ENCODE data around the gene CEP290. TPM values are rescaled to one million over a fixed set of nuclear protein-coding genes. Genes with fewer than 3 reads are reported as not detected.

CEP290 gene
- total and polyA plus RNA-seq, 2 of the 13 experiments (the other 11 are each of a cell fraction or from before 2014, with no cell fraction given): 2.4 to 10.8 TPM

GRCh38 chr12:88187571-88187970 is 45.7 kb upstream of the CEP290 start:
- no peaks in the 10 kb centered on the region; a peak in 1 of 5 replicates for H3K36me3 ChIP-seq (replicated peaks in 1 of 2; ENCODE audit: control insufficient read depth in 1 of 2, insufficient read depth in 2 of 2, low read length in 2 of 2)
- intact Hi-C loops (cut with micrococcal nuclease; ENCODE audit: unreplicated experiment): no loop called here
- ChIA-PET POLR2A (no interaction called here), CTCF (ENCODE audit: low intra/inter-chr PET ratio, low total read pairs) (no interaction called here)
- no peak for TF ChIP-seq TSC22D2 (CRISPR knock-in tag; IDR thresholded peaks at IDR 0.05; ENCODE audit: borderline replicate concordance)
- TF ChIP-seq SP5 (CRISPR knock-in tag; IDR thresholded peaks at IDR 0.05; ENCODE audit: borderline replicate concordance, low read depth): no peak
- no peak for TF ChIP-seq UBTF (CRISPR knock-in tag; IDR thresholded peaks at IDR 0.05)
- no peak for TF ChIP-seq PCBP1 (IDR thresholded peaks at IDR 0.05; ENCODE audit: borderline replicate concordance, low read depth, low read length)
- no peak for TF ChIP-seq ZNF710 (CRISPR knock-in tag; IDR thresholded peaks at IDR 0.05; ENCODE audit: borderline replicate concordance)
- TF ChIP-seq CEBPB (IDR thresholded peaks at IDR 0.05; ENCODE audit: borderline replicate concordance, low read depth, low read length): peak; percentile 60
- TF ChIP-seq KMT2B (CRISPR knock-in tag; IDR thresholded peaks at IDR 0.05): no peak
- H3K27ac ChIP-seq (ENCODE audit: extremely low read length, insufficient read depth, low read length): no peak overlapping the region
- DNase-seq (ENCODE audit: low spot score) (no peak), FAIRE-seq (no peak), ATAC-seq (no peak)
- WGBS (ENCODE audit: low lambda C conversion rate): 86% methylated on average over 2 of the region's 2 CpGs
- no TSS peak for BruUV-seq (replicated peaks)
- no peaks in the 10 kb centered on the region for H3K4me1 ChIP-seq (ENCODE audit: insufficient read depth, low read length)
- no peaks in the 10 kb centered on the region for H4K20me1 ChIP-seq (ENCODE audit: insufficient read depth, low read length)
- H3K4me3 ChIP-seq (replicated peaks in 1 of 3; ENCODE audit: insufficient read depth in 1 of 3, low read depth in 2 of 3, low read length in 3 of 3): no peak overlapping the region
- no peaks in the 10 kb centered on the region for H3K79me2 ChIP-seq (ENCODE audit: insufficient read depth, low read length)
- H3K27me3 ChIP-seq (ENCODE audit: control insufficient read depth in 1 of 2, insufficient read depth in 2 of 2, low read length in 2 of 2): no peaks in the 10 kb centered on the region
- H3K4me2 ChIP-seq (ENCODE audit: low read depth, low read length): no peak overlapping the region
- no peak overlapping the region for H2AFZ ChIP-seq (ENCODE audit: low read length)
- in situ Hi-C loops (cut with HindIII; ENCODE audit: extremely low pct_ligation_motif_present, low pct_unique_long_range_greater_than_20kb): no loop called here
- H3K9ac ChIP-seq (ENCODE audit: insufficient read depth, low read depth, low read length): no peak overlapping the region
- H3K9me3 ChIP-seq (ENCODE audit: low read length): no peaks in the 10 kb centered on the region
